C1 segment of cervical spinal cord (tissue), 14 donors: ENCODE measurements around the gene SLC25A4.
A peak's percentile ranks its signal among the peaks of the same experiment; 100 is the strongest.

Experiments
- DNase-seq, 14 donors: peaks; one replicate each; lab custom pipeline; 2025; lab: John Stamatoyannopoulos, UW

The SLC25A4 gene

DNA sequence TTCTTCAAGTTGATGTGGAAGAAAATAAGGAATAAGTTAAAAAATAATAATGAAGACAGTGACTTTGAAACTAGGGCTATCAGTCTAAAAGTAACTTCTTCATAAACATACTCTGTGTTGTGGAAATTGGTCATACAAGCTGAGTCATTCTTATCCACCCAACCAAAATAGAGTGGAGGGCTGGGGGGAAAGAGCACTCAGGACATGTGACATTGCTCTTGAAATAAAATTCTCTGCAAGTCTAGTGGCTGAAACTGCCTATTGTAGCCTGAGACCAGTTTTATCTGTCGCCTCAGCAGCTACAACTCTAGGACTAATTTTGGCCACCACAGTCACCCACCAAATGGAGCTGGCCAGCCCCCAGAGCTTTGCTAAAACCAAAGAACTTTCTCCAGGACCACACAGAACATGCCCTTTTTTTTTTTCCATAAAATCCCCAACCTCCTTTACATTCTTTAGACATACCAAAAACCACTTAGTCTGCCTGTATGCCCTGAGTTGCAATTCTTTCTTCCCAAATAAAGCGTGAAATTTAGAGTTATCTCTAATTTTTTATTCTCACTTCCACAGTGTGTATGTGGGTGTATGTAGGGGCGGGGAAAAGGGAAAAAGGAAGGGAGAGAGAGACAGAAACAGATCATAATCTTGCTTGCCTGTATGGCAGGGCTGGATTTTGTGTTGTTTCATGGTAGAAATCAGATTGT lies 23.0 kb upstream of the SLC25A4 start:
- no peak for DNase-seq

DNA sequence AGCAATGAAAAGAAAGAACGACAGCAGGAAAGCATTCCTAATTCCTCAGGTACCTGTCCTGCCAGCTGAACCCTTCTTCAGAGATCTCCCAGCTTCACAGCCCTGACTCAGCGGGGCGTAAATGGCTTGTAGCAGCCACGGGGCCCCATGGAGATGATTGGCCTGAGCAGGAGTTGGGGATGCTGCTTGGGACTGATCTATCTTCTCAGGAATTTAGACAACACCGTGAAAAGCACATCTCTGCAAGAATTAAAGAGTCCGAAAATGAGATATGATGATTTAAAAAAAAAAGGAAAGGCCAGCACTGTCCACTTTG lies 22.5 kb upstream of the SLC25A4 start:
- no peak for DNase-seq

DNA sequence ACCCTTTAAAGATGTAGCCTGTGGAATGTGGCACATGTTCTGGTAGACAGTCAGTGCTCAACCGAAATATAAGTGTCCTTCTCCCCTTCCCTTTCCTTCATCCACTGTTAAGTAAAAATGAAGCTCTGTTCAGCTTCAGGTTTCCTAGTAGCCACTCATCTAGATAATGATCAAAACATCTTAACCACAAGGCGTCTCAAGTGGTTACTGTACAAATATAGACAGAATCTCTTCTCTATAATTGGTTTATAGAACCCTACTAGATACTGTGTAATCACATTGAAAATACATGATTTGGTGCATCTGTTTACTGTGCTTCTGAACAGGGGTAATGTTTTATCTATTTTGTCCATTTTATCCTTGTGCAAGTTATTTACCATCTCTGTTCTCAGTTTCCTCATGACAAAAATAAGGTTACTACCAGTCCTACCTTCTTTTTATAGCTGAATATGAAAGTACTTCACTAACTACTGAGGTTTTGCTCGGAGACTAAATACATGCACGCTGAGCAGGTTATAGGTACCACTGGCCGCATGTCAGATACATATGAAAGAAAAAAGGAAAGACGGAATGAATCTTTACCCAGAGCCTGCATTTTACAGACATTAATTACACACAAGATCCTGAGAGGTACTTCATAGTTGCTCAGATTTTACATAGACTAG lies 20.3 kb upstream of the SLC25A4 start:
- DNase-seq: no peak

GRCh38 chr4:185124006-185124405 lies 19.1 kb upstream of the SLC25A4 start:
- DNase-seq: no peak

DNA sequence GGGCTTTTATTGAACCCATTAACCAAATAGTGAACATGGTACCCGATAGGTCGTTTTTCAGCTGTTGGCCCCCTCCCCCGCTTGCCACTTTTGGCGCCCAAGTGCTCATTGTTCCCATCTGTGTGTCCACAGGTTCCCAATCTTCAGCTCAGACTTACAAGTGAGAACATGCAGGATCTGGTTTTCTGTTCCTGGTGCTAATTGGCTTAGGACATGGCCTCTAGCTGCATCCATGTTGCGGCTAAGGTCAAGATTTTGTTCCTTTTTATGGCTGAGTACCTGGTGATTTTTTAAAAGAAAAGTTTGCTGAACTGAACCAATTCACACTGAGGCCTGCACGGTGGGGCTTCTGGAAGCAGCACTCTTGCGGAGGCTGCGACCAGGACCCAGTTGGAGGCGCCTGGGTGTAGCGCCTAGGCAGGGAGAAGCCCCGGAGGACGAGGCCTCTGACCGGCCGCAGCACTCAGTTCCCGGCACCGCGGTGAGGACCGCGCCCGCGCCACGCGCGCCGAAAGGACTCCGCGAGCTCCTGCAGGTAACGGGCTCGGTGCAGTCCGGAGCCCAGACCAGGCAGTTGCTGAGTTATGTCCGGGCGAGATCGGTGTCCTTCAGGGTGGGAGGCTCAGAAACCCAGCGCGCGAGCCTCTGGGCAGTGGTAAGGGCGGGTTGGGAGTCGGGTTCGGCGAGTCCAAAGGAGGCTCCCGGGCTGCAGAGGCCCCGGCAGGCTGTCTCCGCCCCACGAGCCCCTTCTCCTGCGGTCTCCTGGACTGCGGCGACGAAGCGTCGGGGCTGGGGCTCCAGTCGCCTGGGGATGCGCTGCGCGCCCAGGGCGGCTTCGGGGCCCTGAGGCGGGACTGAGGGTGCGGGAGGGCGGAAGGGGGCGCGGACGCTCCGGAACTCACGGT lies 15.8 kb upstream of the SLC25A4 start:
- peak in 1 of 14 donors; percentile 78 for DNase-seq

DNA sequence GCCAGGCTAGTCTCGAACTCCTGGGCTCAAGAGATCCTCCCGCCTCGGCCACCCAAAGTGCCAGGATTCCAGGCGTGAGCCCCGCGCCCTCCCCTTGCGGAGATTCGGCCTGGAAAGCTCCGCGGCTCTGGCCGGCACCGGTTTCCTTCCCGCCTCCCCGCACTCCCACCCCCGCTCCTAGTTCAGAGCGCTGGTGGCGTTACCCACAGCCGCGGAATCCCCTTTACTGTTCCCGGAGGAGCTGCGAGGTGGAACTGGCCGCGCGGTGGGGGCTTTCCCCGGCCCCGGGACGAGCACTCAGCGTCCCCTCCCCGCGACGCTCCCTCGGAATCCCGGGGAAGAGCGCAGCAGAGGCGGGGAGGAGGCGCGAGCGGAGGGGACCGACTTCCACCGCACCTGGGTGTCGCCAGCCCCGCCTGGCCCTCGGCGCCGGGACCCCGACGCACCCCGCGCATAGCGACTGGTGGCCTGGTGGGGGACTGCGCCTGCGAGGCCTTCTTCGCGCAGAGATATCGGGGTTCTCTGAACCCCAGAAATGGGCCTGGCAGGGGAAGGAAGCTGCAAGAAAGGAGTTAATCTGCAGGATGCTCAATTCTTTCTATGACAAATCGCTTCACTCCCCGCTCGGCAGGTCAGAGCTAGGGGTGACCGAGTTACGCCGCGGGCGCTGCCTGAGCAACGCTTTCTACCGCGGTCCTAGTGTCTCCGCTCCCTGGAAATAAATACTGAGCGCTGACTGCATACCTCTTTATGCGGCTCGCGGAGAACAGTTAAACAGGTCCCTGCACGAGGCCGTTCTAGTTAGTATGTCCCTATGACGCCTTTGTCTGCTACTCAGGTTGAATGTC lies 14.6 kb upstream of the SLC25A4 start:
- peak in 3 of 14 donors; percentile 6 to 69 (median 30) for DNase-seq

- peak in 1 of 14 donors; percentile 17 for DNase-seq
These were observed 8.7 kb upstream of the SLC25A4 start for GRCh38 chr4:185134307-185134869.

- DNase-seq: no peak
These were observed 5.7 kb upstream of the SLC25A4 start for GRCh38 chr4:185137233-185137925.

- no peak for DNase-seq
These were observed 4.9 kb upstream of the SLC25A4 start for GRCh38 chr4:185138161-185138560.

DNA sequence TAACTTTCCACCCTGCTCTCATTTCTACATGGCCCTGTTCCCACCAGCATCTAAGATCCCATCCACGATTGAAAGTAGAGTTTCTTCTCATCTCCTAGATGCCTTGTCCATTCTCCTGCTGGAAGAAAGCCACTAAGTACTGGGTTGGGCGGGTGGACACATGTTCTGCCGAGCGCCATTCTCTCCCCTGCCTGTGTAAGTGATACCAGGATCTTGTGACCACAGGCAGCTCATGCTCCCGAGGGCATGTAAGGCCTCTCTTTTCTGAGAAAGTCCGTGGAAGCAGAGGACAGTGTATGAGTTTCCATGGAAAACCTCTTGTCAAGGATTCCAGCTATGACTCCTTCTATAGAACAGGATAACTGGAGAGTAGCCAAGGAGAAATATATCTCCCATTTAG lies 3.3 kb upstream of the SLC25A4 start:
- DNase-seq: no peak

DNA sequence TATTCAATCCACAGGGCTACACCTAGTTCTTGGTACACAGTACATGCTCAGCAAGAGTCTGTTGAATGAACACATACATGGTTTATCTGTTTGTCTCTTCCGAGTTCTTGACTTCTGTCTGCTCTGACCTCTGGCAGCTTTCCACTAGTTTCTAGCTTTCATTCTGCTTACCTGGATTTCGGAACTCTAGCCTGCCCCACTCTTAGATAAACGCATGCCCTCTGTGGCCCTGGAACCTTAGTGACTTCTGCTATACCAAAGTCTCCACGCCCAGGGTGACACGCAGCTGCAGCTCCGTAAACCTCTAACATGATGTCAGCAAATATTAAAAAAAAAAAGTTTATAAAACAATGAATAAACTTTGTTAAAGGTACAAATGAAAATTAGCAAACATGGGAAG lies 1.3 kb upstream of the SLC25A4 start:
- no peak for DNase-seq

DNA sequence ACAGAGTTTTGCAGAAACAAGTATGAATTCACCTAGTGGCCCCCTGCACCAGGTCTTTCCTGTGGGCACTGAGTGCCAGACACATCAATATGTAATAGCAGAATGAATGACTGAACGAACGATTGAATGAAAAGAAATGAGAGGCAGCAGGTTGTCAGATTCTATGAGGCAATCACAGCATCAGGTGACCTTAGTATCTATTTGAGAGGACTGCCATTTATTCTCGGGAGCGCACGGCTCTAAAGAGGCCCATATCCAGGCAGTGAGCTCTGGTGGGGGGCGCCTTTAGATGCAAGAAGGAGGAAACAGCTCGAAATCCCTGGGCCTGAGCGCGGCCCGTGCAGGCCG lies 528 bp upstream of the SLC25A4 start:
- DNase-seq: no peak

- DNase-seq: peak in 2 of 14 donors; percentile 36 to 73
These were observed 519 bp downstream of the SLC25A4 start for GRCh38 chr4:185143601-185143969.

GRCh38 chr4:185144601-185145240 lies 1.7 kb downstream of the SLC25A4 start:
- peak in 2 of 14 donors; percentile 11 to 23 for DNase-seq

- DNase-seq: peak in 2 of 14 donors; percentile 9 to 37
These were observed 2.5 kb downstream of the SLC25A4 start for GRCh38 chr4:185145572-185145971.

DNA sequence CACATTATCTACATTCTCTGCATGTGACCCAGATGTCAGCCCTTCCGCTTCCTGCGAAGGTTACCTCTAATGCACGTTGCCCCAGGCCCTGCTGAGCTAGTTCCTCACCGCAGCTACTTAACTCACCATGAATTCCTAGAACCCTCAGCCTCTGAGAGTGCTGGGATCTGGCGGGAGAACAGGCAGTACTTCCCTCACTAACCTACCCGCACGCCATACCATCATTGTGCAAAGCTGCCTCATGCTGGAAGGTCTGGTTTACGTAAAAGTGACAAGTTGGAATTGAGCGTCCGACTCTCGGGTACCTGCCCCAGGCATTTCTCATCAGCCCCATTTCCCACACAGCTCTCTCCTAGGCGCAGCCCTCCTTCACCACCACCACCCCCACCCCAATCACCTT lies 6.3 kb downstream of the SLC25A4 start:
- DNase-seq: no peak

DNA sequence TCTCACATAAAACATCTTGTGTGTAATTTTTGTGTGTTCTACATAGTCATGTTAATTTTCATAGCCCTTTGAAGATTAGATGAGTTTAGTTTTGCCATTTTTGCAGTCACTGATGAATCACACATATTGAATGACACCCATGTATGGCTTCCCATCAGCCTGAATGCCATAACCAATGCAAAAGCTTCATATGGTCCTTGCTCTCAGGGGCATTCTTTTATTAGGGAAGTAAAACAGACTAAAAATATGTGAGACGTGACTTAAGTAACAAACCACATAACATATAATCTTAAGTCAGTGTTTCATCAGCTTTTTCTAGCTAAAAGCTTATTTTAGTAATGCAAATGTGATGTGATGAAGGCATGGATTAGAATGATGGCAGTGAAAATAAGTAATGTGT lies 8.2 kb downstream of the SLC25A4 start:
- no peak for DNase-seq

DNA sequence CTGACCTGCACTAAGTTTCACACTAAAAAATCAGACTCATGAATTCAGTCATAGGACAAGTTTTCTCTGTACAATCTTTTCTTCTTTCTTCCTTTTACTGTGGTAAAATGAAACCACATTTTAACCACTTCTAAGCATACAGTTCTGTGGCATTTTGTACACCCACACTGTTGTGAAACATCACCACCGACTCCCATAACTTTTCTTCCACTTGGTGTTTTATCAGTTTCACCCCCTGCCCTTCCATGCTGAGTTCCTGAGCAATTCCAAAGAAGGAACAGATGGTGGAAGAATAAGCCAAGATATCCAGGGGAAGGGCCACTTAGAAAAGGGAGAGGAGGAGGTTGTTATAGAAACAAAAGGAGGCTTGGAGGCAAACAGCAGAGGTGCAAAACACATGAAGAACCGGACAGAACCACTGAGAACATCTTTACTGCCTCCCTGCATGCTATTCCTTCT lies 22.6 kb downstream of the SLC25A4 start:
- DNase-seq: no peak

GRCh38 chr4:185167234-185167633 lies 24.2 kb downstream of the SLC25A4 start:
- DNase-seq: no peak
